ENCODE measurements around the gene SOSTDC1.
"Not testable (repeated sequence)": the region's sequence is repeated elsewhere in the genome, so short reads cannot be mapped to it uniquely, and the experiment has no call there.

Gene SOSTDC1

GRCh38 chr7:16465469-16466361, at the start of gene SOSTDC1:
SOSTDC1 (minus strand) TSS chr7:16465738; CDS start chr7:16465668, 70 bp downstream.
- no peak for DNase-seq (ENCODE audit: low spot score)

- DNase-seq (ENCODE audit: low spot score) = no peak
These were observed 49.2 kb upstream of the SOSTDC1 start for GRCh38 chr7:16514729-16515128.

- no peak for DNase-seq (ENCODE audit: low spot score)
These were observed 48.7 kb upstream of the SOSTDC1 start for GRCh38 chr7:16514271-16514670.

GRCh38 chr7:16512097-16512496, 46.6 kb upstream of the SOSTDC1 start:
- no peak for DNase-seq (ENCODE audit: low spot score)

- DNase-seq (ENCODE audit: low spot score) = no peak
These were observed 45.8 kb upstream of the SOSTDC1 start for GRCh38 chr7:16511314-16511713.

GRCh38 chr7:16509829-16510228, 44.3 kb upstream of the SOSTDC1 start:
- DNase-seq (ENCODE audit: low spot score) = no peak

GRCh38 chr7:16506422-16506821, 40.9 kb upstream of the SOSTDC1 start:
- DNase-seq (ENCODE audit: low spot score) = not testable (repeated sequence)

GRCh38 chr7:16504019-16504418, 38.5 kb upstream of the SOSTDC1 start:
- no peak for DNase-seq (ENCODE audit: low spot score)

GRCh38 chr7:16502303-16502702, 36.8 kb upstream of the SOSTDC1 start:
- DNase-seq (ENCODE audit: low spot score) = no peak

- no peak for DNase-seq (ENCODE audit: low spot score)
These were observed 32.6 kb upstream of the SOSTDC1 start for GRCh38 chr7:16498122-16498521.

GRCh38 chr7:16494955-16495719, 29.6 kb upstream of the SOSTDC1 start:
- no peak for DNase-seq (ENCODE audit: low spot score)

GRCh38 chr7:16494551-16494950, 29.0 kb upstream of the SOSTDC1 start:
- no peak for DNase-seq (ENCODE audit: low spot score)

GRCh38 chr7:16493266-16493665, 27.7 kb upstream of the SOSTDC1 start:
- no peak for DNase-seq (ENCODE audit: low spot score)

- no peak for DNase-seq (ENCODE audit: low spot score)
These were observed 27.1 kb upstream of the SOSTDC1 start for GRCh38 chr7:16492513-16493062.

GRCh38 chr7:16491148-16491547, 25.6 kb upstream of the SOSTDC1 start:
- DNase-seq (ENCODE audit: low spot score) = no peak

GRCh38 chr7:16484453-16485158, 19.1 kb upstream of the SOSTDC1 start:
- DNase-seq (ENCODE audit: low spot score) = no peak

GRCh38 chr7:16479591-16479990, 14.1 kb upstream of the SOSTDC1 start:
- no peak for DNase-seq (ENCODE audit: low spot score)

- DNase-seq (ENCODE audit: low spot score) = no peak
These were observed 13.6 kb upstream of the SOSTDC1 start for GRCh38 chr7:16479161-16479560.

GRCh38 chr7:16471933-16472332, 6.4 kb upstream of the SOSTDC1 start:
- no peak for DNase-seq (ENCODE audit: low spot score)

- DNase-seq (ENCODE audit: low spot score) = no peak
These were observed 1.4 kb downstream of the SOSTDC1 start for GRCh38 chr7:16463949-16464715.

GRCh38 chr7:16463520-16463919, 2.0 kb downstream of the SOSTDC1 start:
- DNase-seq (ENCODE audit: low spot score) = no peak
